GM23338 (cell line): ENCODE data around the gene CD300C. TPM values are rescaled to one million over a fixed set of nuclear protein-coding genes. Genes with fewer than 3 reads are reported as not detected.
"Not testable (repeated sequence)": the region's sequence is repeated elsewhere in the genome, so short reads cannot be mapped to it uniquely, and the experiment has no call there.

Experiments used
- ATAC-seq: fragments of 200-7000 bp; cut with Tn5 transposase; 3 replicates; pipeline ENCODE4 v1.9.1; 2020
- DNase-seq: peaks from one replicate; pipeline ENCODE4 v3.0.0-alpha.2; 2015; ENCODE audit warnings: low spot score
- H2AFZ ChIP-seq: fragments of 200-600 bp; sonication (generic); 2 replicates; pipeline ENCODE4 v1.8.0; 2016; ENCODE audit warnings: antibody characterized with exemption, mild to moderate bottlenecking, moderate library complexity
- H3F3A ChIP-seq: fragments of 200-600 bp; sonication (generic); replicated peaks from 2 replicates; pipeline ENCODE4 v1.8.0; 2017; ENCODE audit warnings: antibody characterized with exemption, mixed run types, low read depth
- H3K27ac ChIP-seq: fragments of 200-600 bp; sonication (generic); 2 replicates; pipeline ENCODE4 v1.6.1; 2016; ENCODE audit warnings: low read depth
- H3K27me3 ChIP-seq: fragments of 200-600 bp; sonication (generic); 2 replicates; pipeline ENCODE4 v1.8.0; 2016; ENCODE audit warnings: mild to moderate bottlenecking, mixed run types, moderate library complexity; ENCODE audit not compliant: insufficient read depth
- H3K36me3 ChIP-seq: fragments of 200-600 bp; sonication (generic); 2 replicates; pipeline ENCODE4 v1.8.0; 2016; ENCODE audit warnings: mild to moderate bottlenecking; ENCODE audit not compliant: insufficient read depth
- H3K4me1 ChIP-seq: fragments of 200-600 bp; sonication (generic); 2 replicates; pipeline ENCODE4 v1.8.0; 2016; ENCODE audit warnings: mild to moderate bottlenecking, moderate library complexity; ENCODE audit not compliant: insufficient read depth
- H3K4me2 ChIP-seq: fragments of 200-600 bp; sonication (generic); 2 replicates; pipeline ENCODE4 v1.7.1; 2017; ENCODE audit warnings: mixed run types
- H3K4me3 ChIP-seq: fragments of 200-600 bp; sonication (generic); 2 replicates; pipeline ENCODE4 v1.6.1; 2016; ENCODE audit warnings: mixed run types
- H3K79me2 ChIP-seq: fragments of 200-600 bp; sonication (generic); replicated peaks from 2 replicates; pipeline ENCODE4 v1.8.0; 2017; ENCODE audit warnings: mild to moderate bottlenecking; ENCODE audit not compliant: insufficient read depth
- H3K9me2 ChIP-seq: fragments of 200-600 bp; sonication (generic); 2 replicates; pipeline ENCODE4 v1.8.0; 2017; ENCODE audit not compliant: insufficient read depth
- H4K20me1 ChIP-seq: fragments of 200-600 bp; sonication (generic); replicated peaks from 2 replicates; pipeline ENCODE4 v1.8.0; 2017; ENCODE audit warnings: mild to moderate bottlenecking; ENCODE audit not compliant: insufficient read depth
- H3K27ac Mint-ChIP-seq: 2 replicates; pipeline ENCODE4 v1.8.0; 2020; ENCODE audit warnings: inconsistent platforms, mild to moderate bottlenecking, moderate library complexity, mixed read lengths
- H3K27me3 Mint-ChIP-seq: 3 replicates; pipeline ENCODE4 v1.8.0; 2022; ENCODE audit warnings: low read depth, mild to moderate bottlenecking, moderate library complexity, mixed read lengths, inconsistent platforms; ENCODE audit not compliant: insufficient read depth, poor library complexity
- H3K36me3 Mint-ChIP-seq: 3 replicates; pipeline ENCODE4 v1.8.0; 2021; ENCODE audit warnings: low read depth, mild to moderate bottlenecking, inconsistent platforms, moderate library complexity, mixed read lengths
- H3K4me1 Mint-ChIP-seq: 3 replicates; pipeline ENCODE4 v1.8.0; 2020; ENCODE audit warnings: mild to moderate bottlenecking, inconsistent platforms, mixed read lengths
- H3K4me3 Mint-ChIP-seq: 3 replicates; pipeline ENCODE4 v1.8.0; 2021; ENCODE audit warnings: moderate library complexity, mild to moderate bottlenecking, inconsistent platforms, mixed read lengths
- H3K9me3 Mint-ChIP-seq: 3 replicates; pipeline ENCODE4 v1.8.0; 2020; ENCODE audit warnings: moderate library complexity, mild to moderate bottlenecking, inconsistent platforms, mixed read lengths
- CREB1 ChIP-seq: fragments of 250-450 bp; sonication (Bioruptor Pico); IDR thresholded peaks from 2 replicates; pipeline ENCODE4 v1.5.0; 2020; ENCODE audit warnings: low read depth, mild to moderate bottlenecking, moderate library complexity
- CTCF ChIP-seq, 2 experiments: fragments of 200-600 bp in 1 of 2; sonication (generic) in 1 of 2; conservative IDR thresholded peaks; 2 replicates each; pipeline versions ENCODE4 v1.5.1 to v1.6.1; 2016 to 2017; ENCODE audit warnings: antibody characterized with exemption in 2 of 2, low read depth in 2 of 2, mild to moderate bottlenecking in 2 of 2, moderate library complexity in 1 of 2
- EZH2 ChIP-seq: fragments of 200-600 bp; sonication (generic); IDR thresholded peaks from one replicate; pipeline ENCODE4 v1.8.0; 2017; ENCODE audit warnings: antibody characterized with exemption, mild to moderate bottlenecking, low read depth; ENCODE audit not compliant: unreplicated experiment
- EZH2phosphoT487 ChIP-seq: fragments of 200-600 bp; sonication (generic); IDR thresholded peaks from one replicate; pipeline ENCODE4 v1.8.1; 2018; ENCODE audit warnings: antibody characterized with exemption; ENCODE audit not compliant: unreplicated experiment
- NANOG ChIP-seq: IDR thresholded peaks from 2 replicates; pipeline ENCODE4 v1.6.1; 2016; ENCODE audit warnings: antibody characterized with exemption, borderline replicate concordance
- POLR2AphosphoS5 ChIP-seq: IDR thresholded peaks from 2 replicates; pipeline ENCODE4 v1.6.1; 2016; ENCODE audit warnings: antibody characterized with exemption, low read depth
- STAT1 ChIP-seq: IDR thresholded peaks from one replicate; pipeline ENCODE4 v1.6.1; 2016; ENCODE audit warnings: antibody characterized with exemption; ENCODE audit not compliant: unreplicated experiment
- ZNF114 ChIP-seq: fragments of 250-450 bp; sonication (Bioruptor Pico); IDR thresholded peaks from 2 replicates; pipeline ENCODE4 v1.5.0; 2020; ENCODE audit warnings: mild to moderate bottlenecking, moderate library complexity
- ZNF331 ChIP-seq: fragments of 250-450 bp; sonication (Bioruptor Pico); IDR thresholded peaks from 2 replicates; pipeline ENCODE4 v1.5.0; 2020; ENCODE audit warnings: low read depth, mild to moderate bottlenecking, moderate library complexity
- polyA plus RNA-seq: library from polyadenylated mRNA; unstranded; fragments of >200 nt; fragmentation: Nextera tagmentation; extraction: Ambion mirVana; gene quantifications from 2 replicates; pipeline ENCODE4 v1.2.1, GENCODE V29; 2016
- total RNA-seq: library from RNA; depleted of rRNA; stranded (reverse); fragments of >200 nt; shearing (Covaris generic); gene quantifications from 2 replicates; pipeline ENCODE4 v1.2.3, GENCODE V29; 2014
- TF ChIP-seq, protein P1 (sequence below): IDR thresholded peaks from 2 replicates; pipeline ENCODE4 v1.6.1; 2016; ENCODE audit warnings: antibody characterized with exemption

CD300C gene
- total and polyA plus RNA-seq, 2 experiments from 2014 or later, result not detected

- TF ChIP-seq ZNF331 (CRISPR knock-in tag), result no peak
- no peak for TF ChIP-seq EZH2
- TF ChIP-seq NANOG, result no peak
- no peak for TF ChIP-seq CREB1 (CRISPR knock-in tag)
- TF ChIP-seq POLR2AphosphoS5, result no peak
- TF ChIP-seq STAT1, result no peak
- TF ChIP-seq, protein P1, sequence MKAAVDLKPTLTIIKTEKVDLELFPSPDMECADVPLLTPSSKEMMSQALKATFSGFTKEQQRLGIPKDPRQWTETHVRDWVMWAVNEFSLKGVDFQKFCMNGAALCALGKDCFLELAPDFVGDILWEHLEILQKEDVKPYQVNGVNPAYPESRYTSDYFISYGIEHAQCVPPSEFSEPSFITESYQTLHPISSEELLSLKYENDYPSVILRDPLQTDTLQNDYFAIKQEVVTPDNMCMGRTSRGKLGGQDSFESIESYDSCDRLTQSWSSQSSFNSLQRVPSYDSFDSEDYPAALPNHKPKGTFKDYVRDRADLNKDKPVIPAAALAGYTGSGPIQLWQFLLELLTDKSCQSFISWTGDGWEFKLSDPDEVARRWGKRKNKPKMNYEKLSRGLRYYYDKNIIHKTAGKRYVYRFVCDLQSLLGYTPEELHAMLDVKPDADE, result no peak
- no peak for TF ChIP-seq EZH2phosphoT487
- no peak for TF ChIP-seq ZNF114 (CRISPR knock-in tag)
Measured at GRCh38 chr17:74574489-74575142, 28.7 kb upstream of the CD300C start (continued).

GRCh38 chr17:74573635-74574034 is 27.7 kb upstream of the CD300C start:
- H3F3A ChIP-seq, H3K9me3 Mint-ChIP-seq, H4K20me1 ChIP-seq, H3K36me3 Mint-ChIP-seq, H3K4me3 Mint-ChIP-seq, ATAC-seq, H3K4me3 ChIP-seq, H2AFZ ChIP-seq, H3K4me1 ChIP-seq, H3K27me3 ChIP-seq, H3K9me2 ChIP-seq, H3K27me3 Mint-ChIP-seq, H3K27ac ChIP-seq, H3K79me2 ChIP-seq, H3K36me3 ChIP-seq, DNase-seq, H3K27ac Mint-ChIP-seq, H3K4me2 ChIP-seq, H3K4me1 Mint-ChIP-seq: not testable (repeated sequence)

GRCh38 chr17:74573169-74573568 is 27.3 kb upstream of the CD300C start:
- TF ChIP-seq POLR2AphosphoS5 (no peak), CTCF (conservative IDR thresholded peaks at IDR 0.05; ENCODE audit: low read depth in 2 of 2) (peak in 1 of 2 experiments; percentile 32; a peak in 1 of 4 replicates), ZNF114 (CRISPR knock-in tag) (no peak)
- TF ChIP-seq, protein P1, result no peak
- H3K27ac Mint-ChIP-seq, result no peak overlapping the region
- DNase-seq (peak; percentile 33), ATAC-seq (peak; percentile 38; the same call in 2 of the 3 replicates)
- no peak overlapping the region for H3K4me3 Mint-ChIP-seq
- peaks cover 5% of the 10 kb centered on the region; the same call in 1 of the 3 replicates for H3K4me1 Mint-ChIP-seq
- Histone ChIP-seq H4K20me1 (no peaks in the 10 kb centered on the region), H3K36me3 (no peaks in the 10 kb centered on the region), H3K4me1 (no peaks in the 10 kb centered on the region), H3K27me3 (no peaks in the 10 kb centered on the region), H2AFZ (no peak overlapping the region), H3K4me3 (no peak overlapping the region), H3K79me2 (no peaks in the 10 kb centered on the region), H3K4me2 (no peak overlapping the region), H3K9me2 (no peaks in the 10 kb centered on the region), H3F3A (0 out of 2 replicates have a peak, but pooled peaks cover 3% of the 10 kb centered on the region), H3K27ac (no peak overlapping the region)
- H3K9me3 Mint-ChIP-seq, result no peaks in the 10 kb centered on the region; the same call in 2 of the 3 replicates
- H3K27me3 Mint-ChIP-seq, result peaks cover 2% of the 10 kb centered on the region
- H3K36me3 Mint-ChIP-seq, result no peaks in the 10 kb centered on the region; the same call in 2 of the 3 replicates
